MM.1S (cell line): ENCODE results near the gene AKAP6.

Experiments
- DNase-seq: peaks from one replicate; pipeline ENCODE4 v3.0.0-alpha.2; 2015
- H2AFZ ChIP-seq: fragments of 300-600 bp; sonication (generic); 2 replicates; pipeline ENCODE4 v1.6.0; 2016; ENCODE audit warnings: antibody characterized with exemption, low read length
- H3F3A ChIP-seq: fragments of 300-600 bp; sonication (generic); 2 replicates; pipeline ENCODE4 v1.6.1; 2016; ENCODE audit warnings: mild to moderate bottlenecking, antibody characterized with exemption, low read length, moderate library complexity, mixed read lengths; ENCODE audit not compliant: insufficient read depth
- H3K27ac ChIP-seq: fragments of 300-600 bp; sonication (generic); 2 replicates; pipeline ENCODE4 v1.5.1; 2016; ENCODE audit warnings: mild to moderate bottlenecking, low read length
- H3K27me3 ChIP-seq: fragments of 300-600 bp; sonication (generic); replicated peaks from 2 replicates; pipeline ENCODE4 v1.6.0; 2016; ENCODE audit warnings: low read length; ENCODE audit not compliant: insufficient read depth
- H3K36me3 ChIP-seq: fragments of 300-600 bp; sonication (generic); replicated peaks from 2 replicates; pipeline ENCODE4 v1.6.1; 2016; ENCODE audit warnings: mild to moderate bottlenecking, low read length, mixed read lengths; ENCODE audit not compliant: insufficient read depth
- H3K4me1 ChIP-seq: fragments of 300-600 bp; sonication (generic); 2 replicates; pipeline ENCODE4 v1.6.1; 2016; ENCODE audit warnings: low read length, mixed read lengths
- H3K4me2 ChIP-seq: fragments of 300-600 bp; sonication (generic); 2 replicates; pipeline ENCODE4 v1.6.0; 2016; ENCODE audit warnings: low read depth, low read length
- H3K4me3 ChIP-seq: fragments of 300-600 bp; sonication (generic); 2 replicates; pipeline ENCODE4 v1.5.1; 2016; ENCODE audit warnings: low read length, mixed read lengths
- H3K79me2 ChIP-seq: fragments of 300-600 bp; sonication (generic); 2 replicates; pipeline ENCODE4 v1.6.1; 2016; ENCODE audit warnings: mixed run types, low read length, mixed read lengths
- H3K9ac ChIP-seq: fragments of 300-600 bp; sonication (generic); 2 replicates; pipeline ENCODE4 v1.6.1; 2016; ENCODE audit warnings: low read length, mixed read lengths
- H3K9me2 ChIP-seq: fragments of 300-600 bp; sonication (generic); replicated peaks from 2 replicates; pipeline ENCODE4 v1.6.1; 2016; ENCODE audit warnings: mild to moderate bottlenecking, low read length, mixed read lengths; ENCODE audit not compliant: insufficient read depth
- H3K9me3 ChIP-seq: fragments of 300-600 bp; sonication (generic); replicated peaks from 2 replicates; pipeline ENCODE4 v1.6.1; 2016; ENCODE audit warnings: mild to moderate bottlenecking, low read length, mixed read lengths; ENCODE audit not compliant: insufficient read depth
- H4K20me1 ChIP-seq: fragments of 300-600 bp; sonication (generic); 2 replicates; pipeline ENCODE4 v1.6.1; 2016; ENCODE audit warnings: mild to moderate bottlenecking, low read length, moderate library complexity, mixed read lengths; ENCODE audit not compliant: insufficient read depth
- EZH2 ChIP-seq: fragments of 300-600 bp; sonication (generic); optimal IDR thresholded peaks from 2 replicates; pipeline ENCODE3; 2017; ENCODE audit warnings: low read depth, mild to moderate bottlenecking, antibody characterized with exemption, low read length, mixed read lengths
- EZH2phosphoT487 ChIP-seq: fragments of 300-600 bp; sonication (generic); IDR thresholded peaks from 2 replicates; pipeline ENCODE4 v1.6.1; 2018; ENCODE audit warnings: antibody characterized with exemption, low read length
- TF ChIP-seq, protein P1 (sequence below): fragments of 300-600 bp; sonication (generic); IDR thresholded peaks from 2 replicates; pipeline ENCODE4 v1.5.1; 2016; ENCODE audit warnings: antibody characterized with exemption, low read length, mixed read lengths

AKAP6 gene

GRCh38 chr14:32513571-32514009 lies 184.5 kb downstream of the AKAP6 start:
- H3K4me3 ChIP-seq = no peak overlapping the region
- H3F3A ChIP-seq = no peaks in the 10 kb centered on the region
- H3K9me3 ChIP-seq = no peaks in the 10 kb centered on the region
- no peaks in the 10 kb centered on the region for H3K27me3 ChIP-seq
- no peaks in the 10 kb centered on the region for H3K4me1 ChIP-seq
- no peak overlapping the region for H2AFZ ChIP-seq
- H3K27ac ChIP-seq = no peak overlapping the region
- H3K9me2 ChIP-seq = no peaks in the 10 kb centered on the region
- H3K4me2 ChIP-seq = no peak overlapping the region
- no peaks in the 10 kb centered on the region for H3K36me3 ChIP-seq
- H3K9ac ChIP-seq = no peak overlapping the region
- peak; percentile 7 for DNase-seq
- no peaks in the 10 kb centered on the region for H3K79me2 ChIP-seq
- TF ChIP-seq, protein P1, sequence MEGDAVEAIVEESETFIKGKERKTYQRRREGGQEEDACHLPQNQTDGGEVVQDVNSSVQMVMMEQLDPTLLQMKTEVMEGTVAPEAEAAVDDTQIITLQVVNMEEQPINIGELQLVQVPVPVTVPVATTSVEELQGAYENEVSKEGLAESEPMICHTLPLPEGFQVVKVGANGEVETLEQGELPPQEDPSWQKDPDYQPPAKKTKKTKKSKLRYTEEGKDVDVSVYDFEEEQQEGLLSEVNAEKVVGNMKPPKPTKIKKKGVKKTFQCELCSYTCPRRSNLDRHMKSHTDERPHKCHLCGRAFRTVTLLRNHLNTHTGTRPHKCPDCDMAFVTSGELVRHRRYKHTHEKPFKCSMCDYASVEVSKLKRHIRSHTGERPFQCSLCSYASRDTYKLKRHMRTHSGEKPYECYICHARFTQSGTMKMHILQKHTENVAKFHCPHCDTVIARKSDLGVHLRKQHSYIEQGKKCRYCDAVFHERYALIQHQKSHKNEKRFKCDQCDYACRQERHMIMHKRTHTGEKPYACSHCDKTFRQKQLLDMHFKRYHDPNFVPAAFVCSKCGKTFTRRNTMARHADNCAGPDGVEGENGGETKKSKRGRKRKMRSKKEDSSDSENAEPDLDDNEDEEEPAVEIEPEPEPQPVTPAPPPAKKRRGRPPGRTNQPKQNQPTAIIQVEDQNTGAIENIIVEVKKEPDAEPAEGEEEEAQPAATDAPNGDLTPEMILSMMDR = 0 out of 2 replicates have a peak, but pooled peaks have one; percentile 30
- no peak for TF ChIP-seq EZH2phosphoT487
- no peaks in the 10 kb centered on the region for H4K20me1 ChIP-seq

DNA sequence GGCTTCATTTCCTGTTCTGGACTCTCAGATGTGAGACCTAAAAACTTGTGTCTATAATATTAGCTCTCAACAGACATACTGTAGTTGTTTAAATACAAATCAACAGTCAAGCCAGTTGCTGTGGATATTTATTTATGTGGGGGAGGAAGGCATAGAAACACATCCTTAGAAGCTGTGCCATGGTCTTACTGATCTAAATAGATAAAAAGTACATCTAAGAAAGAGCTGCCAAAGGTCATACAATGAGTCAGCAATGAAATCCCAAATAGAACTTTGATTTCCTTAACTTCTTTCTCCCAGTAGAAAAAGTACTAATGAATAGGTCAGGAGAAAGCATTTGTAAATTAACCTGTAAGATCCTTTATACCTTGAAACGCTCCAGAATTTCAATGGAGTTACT lies 185.1 kb downstream of the AKAP6 start:
- Histone ChIP-seq H3K4me3 (no peak overlapping the region), H3K27me3 (no peaks in the 10 kb centered on the region), H4K20me1 (no peaks in the 10 kb centered on the region), H3K9ac (no peak overlapping the region), H3F3A (no peaks in the 10 kb centered on the region), H3K79me2 (no peaks in the 10 kb centered on the region), H3K4me2 (no peak overlapping the region), H3K4me1 (no peaks in the 10 kb centered on the region), H3K9me2 (no peaks in the 10 kb centered on the region), H2AFZ (no peak overlapping the region), H3K27ac (no peak overlapping the region), H3K36me3 (no peaks in the 10 kb centered on the region), H3K9me3 (no peaks in the 10 kb centered on the region)
- no peak for DNase-seq
- TF ChIP-seq, protein P1 = no peak
- TF ChIP-seq EZH2 (no peak), EZH2phosphoT487 (no peak)

DNA sequence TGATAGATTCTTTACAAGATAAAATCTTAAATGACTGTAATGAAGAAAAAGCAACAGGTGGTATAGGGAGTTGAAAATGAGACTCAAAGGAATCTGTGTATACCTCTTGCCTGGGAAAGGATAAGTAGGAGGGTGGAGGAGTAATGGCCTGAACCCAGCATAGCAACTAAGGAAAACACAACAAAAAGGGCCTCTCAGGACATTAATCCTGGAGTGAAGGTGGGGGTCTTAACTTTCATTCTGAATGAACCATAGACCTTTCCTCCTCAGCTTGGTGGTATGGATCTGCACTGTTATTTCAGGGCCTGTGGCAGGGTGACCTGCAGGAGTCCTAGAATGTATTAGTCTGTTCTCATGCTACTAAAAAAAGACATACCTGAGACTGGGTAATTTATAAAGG lies 185.6 kb downstream of the AKAP6 start:
- H2AFZ ChIP-seq = no peak overlapping the region
- no peaks in the 10 kb centered on the region for H3K79me2 ChIP-seq
- no peaks in the 10 kb centered on the region for H3K4me1 ChIP-seq
- H3K9ac ChIP-seq = no peak overlapping the region
- H4K20me1 ChIP-seq = no peaks in the 10 kb centered on the region
- no peaks in the 10 kb centered on the region for H3K27me3 ChIP-seq
- no peak for TF ChIP-seq EZH2
- TF ChIP-seq, protein P1 = no peak
- no peak for TF ChIP-seq EZH2phosphoT487
- H3K27ac ChIP-seq = no peak overlapping the region
- H3K9me2 ChIP-seq = no peaks in the 10 kb centered on the region
- DNase-seq = no peak
- H3K36me3 ChIP-seq = no peaks in the 10 kb centered on the region
- no peaks in the 10 kb centered on the region for H3F3A ChIP-seq
- no peaks in the 10 kb centered on the region for H3K9me3 ChIP-seq
- no peak overlapping the region for H3K4me2 ChIP-seq
- no peak overlapping the region for H3K4me3 ChIP-seq
